Hepatic stellate cell (primary cell): ENCODE data around the gene SH3RF3.

Source experiments
- DNase-seq: peaks from one replicate; pipeline ENCODE4 v3.0.0; 2011; ENCODE audit warnings: low spot score

SH3RF3 gene

DNA sequence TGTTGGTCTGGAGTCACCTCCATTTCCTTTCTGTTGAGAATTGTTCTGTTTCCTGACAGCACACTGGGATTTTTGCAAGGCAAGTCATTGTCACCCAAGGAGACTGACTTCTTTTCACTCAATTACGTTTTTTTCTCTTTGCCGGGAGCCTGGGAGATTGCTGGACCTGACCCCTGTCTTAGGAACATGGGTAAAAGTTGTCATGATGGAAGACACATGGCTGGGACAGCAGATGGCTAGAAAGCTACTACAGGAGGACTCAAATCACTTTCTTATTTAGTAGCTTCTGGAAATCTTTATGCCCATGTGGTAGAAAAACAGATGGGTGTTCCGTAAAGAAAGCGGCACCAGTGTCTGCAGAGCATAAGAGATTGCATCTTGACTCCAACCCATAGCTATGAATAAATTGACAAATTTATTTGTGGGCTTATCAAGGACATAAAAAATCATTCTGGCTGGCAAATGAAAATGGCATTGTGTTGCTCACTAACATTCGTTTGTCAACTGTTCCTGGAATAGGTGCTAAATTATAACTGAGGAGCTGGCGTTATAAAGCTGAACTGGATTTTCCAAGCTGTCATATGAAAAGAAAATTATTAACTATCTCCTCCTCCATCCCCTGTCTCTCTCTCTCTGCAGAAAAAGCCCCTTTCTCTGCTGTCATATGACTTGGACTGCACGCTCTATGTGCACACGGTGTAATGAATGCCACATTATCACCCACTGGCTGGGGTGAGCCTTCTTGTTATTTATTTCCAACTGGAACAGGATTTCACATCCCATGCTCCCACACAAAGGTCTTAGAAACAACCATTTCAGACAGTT, 159.8 kb downstream of the SH3RF3 start:
- no peak for DNase-seq

DNA sequence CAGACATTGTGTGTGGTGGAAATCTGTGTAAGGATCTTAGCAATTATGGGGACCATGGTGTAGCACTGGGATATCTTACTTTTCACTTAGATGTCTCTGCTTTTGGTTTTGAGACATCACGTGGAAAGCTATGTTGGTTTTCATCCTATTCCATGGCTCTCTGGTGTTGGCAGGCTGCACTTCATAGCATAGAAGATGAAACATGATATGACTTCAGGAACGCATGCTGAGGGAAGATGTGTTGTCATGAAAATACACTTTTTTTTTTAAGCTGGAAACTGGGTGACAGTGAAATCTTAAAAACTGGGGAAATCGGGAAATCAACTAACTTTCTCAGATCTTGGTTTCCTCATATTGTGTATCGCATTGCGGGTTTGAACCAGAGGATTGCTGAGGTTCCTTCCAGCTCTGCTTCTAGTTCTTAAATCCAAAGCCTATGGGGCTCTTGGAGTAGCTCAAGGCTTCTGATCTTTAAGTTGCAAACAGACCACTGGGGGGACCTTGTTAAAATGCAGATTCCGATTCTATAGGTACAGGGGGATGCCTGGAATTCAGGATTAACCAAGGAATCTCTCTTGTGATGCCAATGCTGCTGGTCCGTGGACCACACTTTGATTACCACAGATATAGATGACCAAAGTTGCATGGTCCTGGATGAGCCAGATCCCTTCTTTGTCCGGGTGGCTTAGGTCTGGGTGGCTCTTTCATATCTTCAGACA, 160.7 kb downstream of the SH3RF3 start:
- DNase-seq: no peak

DNA sequence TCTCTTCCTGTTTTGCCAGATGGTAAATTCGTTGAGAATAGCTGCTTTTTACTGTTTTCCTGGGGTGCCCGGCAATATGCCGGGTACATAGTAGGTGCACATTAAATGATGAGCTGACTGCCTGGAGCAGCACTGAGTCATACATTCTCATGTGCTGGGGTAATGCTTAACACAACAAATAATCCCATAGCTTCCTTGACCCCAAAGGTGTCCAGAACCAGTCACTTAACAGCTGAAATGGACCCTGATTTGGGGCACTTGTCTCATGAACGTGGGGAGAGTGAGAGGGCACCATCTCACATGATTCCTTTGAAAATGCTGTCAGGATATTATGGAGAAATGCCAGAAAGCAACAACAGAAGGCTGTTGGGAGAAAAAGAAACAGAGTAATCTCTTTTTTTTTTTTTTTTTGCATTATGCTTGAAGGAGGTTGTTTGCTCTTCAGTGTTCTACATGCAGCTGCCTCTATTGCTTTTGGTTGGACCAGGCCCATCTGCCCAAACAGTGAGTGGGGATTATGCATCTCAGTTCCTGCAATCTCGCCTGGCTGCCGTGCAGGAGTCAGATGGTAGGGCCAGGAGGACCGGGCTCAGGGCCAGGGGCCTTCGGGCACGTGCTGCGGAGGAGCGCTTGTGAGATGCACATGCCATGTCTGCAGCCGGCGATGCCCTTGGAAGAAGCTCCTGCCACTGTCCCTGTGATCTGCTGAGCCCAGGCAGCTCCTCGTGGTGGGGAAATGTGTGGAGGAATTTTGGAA, 162.1 kb downstream of the SH3RF3 start:
- DNase-seq: peak; percentile 67

DNA sequence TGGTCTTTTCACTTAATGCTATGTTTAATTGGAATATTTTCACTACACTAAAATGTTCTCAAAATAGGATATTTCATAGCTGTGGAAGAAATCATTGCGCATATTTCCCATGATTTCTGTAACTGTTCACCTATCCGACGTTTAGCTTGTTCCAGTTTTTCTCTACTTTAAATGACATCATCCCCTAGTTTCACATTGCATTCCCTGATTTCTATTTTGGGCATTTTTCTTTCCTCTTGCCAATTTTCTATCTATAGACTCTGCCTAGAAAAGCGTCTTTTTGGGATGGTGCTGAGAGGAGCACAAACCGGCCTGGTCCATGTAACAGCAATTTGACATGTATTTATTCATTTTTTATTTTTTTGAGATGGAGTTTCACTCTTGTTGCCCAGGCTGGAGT, 163.4 kb downstream of the SH3RF3 start:
- no peak for DNase-seq

DNA sequence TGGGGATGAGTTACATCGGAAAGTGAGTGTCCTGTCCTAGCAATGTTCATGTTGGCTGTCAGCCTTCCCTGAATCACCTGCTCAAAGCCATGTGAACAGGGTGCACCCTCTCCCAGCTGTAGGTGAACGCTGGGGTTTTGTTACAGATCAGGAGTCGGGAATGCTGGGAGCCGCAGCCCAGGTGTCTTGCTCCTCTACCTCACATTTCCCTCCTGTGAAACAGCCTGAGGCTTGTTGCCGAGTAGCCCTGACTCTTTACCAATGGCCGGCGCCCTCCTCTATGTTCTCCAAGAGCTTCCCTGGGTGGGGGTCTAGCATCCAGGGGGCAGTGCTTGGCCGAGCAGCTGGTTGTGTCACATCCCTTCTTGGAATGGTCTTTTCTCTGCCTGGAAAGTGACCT, 164.7 kb downstream of the SH3RF3 start:
- no peak for DNase-seq

DNA sequence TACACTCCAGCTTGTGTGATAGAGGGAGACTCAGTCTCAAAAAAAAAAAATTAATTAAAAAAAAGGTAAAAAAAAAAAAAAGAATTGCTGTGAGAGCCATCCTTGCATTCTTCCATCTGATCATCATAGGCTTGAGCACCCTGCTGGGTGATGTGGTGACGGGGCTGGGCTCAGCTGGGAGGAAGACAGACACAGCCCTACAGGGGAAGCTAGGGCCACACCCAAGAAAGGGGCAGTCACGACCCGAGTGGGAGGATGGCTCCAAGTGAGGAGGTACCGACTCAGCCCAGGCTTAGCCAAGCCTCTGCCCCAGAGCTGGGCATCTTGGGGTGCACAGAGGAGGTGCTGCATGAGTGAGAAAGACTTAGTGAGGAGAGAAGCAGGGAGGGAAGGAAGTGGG, 165.5 kb downstream of the SH3RF3 start:
- no peak for DNase-seq

DNA sequence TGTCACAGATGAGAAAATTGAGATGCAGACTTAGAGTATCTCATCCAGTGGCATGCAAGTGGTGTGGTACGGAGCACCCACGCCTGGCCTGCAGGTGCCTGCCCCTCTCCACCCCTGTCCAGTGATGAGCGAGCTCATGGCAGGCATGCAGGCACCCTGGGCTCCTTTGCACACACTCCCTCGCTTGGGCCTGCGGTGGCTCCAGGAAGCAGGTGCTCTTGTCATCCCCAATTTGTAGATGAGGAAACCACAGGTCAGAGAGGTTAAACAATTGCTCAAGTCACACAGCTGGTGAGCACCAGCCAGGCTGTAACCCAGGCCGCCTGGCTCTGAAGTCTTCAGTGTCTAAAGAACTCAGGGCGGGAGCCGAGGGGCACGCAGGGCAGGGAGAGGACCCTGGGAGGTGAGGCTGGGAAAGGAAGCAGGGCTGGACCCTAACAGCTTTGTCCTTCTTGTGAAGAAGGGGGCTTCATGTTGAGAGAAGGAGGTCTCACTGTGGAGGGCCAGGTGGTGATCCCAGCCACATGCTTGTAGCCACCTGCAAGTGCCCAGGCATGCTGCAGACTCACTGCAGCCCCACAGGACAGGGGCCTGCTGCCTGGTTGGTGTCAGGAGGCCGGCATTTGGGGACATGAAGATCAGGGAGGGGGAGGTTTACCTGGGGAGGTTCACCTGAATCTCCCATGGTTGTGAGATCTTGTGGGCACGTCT, 166.2 kb downstream of the SH3RF3 start:
- DNase-seq: no peak

DNA sequence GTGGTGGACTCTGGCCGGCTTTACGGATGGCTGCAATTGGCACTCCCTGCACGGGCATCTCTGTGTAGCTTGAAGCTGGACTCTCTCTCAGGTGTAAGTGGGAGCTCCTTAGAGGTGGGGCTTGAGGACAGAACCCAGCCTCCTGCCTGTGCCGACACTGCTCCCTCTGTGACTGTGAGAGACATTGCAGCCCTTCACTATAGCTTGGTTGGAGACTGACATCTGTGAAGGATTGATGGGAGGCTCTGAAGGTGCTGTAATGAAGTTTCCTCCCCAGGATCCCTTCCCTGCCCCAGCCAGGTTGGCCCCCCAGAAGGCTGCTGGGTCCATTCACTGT, 166.7 kb downstream of the SH3RF3 start:
- no peak for DNase-seq

DNA sequence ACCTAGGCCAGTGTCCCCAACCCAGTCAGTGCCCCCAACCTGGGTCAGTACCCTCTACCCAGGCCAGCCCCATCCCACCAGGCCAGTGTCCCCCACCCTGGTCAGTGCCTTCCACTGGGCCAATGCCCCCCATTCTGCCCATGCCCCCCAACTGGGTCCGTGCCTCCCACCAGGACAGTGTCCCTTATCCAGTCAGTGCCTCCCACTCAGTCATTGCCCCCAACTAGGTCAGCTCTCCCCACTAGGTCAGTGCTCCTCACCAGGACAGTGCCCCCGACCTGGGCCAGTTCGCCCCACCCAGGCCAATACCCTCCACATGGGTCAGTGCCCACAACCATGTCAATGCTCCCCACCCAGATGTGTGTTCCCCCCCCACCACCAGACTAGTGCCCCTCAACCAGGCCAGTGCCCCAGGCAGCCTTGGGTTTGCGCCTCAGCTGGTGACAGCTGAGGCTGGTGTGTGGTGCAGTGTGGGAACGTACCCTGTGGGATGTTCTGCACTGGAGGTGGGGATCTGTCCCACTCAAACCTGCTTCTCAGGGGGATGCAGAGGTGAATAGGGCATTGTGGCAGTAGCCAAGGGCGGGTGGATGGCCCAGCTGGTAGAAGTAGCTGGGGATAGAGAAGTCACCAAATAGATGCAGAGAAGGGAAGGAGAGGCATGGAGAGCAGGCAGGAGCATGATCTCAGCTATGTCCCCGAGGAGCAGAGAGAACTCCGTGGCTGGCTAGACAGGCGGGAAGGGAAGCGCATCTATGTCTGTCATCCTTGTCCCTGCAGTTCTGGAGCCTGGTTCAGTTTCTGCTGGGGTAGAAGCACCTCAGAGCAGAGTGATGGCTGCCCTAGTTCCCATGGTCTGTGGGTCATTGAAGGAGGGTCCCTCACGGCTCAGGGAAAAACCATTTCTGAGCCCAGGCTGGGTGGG, 168.8 kb downstream of the SH3RF3 start:
- DNase-seq: no peak

DNA sequence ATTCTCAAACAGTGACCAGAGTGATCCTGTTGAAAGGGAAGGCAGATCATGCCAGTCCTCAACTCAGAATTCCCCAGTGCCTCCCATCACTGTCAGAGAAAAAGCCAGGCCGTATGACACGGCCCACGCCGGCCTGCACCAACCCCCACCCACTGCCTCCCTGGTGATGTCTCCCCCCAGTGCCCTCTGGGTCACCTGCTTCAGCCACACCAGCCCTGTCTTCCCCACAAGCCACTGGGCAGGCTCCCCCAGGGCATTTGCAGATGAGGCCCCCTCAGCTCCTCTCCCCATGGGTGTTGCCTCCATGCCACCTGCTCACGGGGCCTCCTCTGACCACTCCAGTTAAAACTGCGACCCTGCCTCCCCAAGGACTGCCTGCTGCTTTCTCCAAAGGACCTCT, 169.8 kb downstream of the SH3RF3 start:
- no peak for DNase-seq

DNA sequence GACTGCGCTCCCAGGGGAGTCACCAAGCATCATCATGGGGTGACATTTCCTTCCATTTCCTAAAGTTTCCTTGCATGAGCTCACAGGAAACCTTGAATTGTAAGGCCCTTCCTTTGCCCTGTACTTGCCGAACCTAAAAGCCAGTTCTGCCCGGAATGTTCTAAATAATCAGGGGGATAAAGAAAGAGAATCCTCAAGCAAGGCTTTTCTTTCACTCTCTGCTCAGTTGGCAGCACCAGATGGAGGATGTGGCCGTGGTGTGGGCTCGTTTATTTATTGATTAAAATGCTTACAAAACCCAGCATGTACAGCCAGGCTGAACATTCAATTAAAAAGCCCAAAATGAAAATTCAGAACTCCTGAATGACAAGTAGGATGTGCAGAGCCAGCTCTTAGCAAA, 170.5 kb downstream of the SH3RF3 start:
- no peak for DNase-seq

DNA sequence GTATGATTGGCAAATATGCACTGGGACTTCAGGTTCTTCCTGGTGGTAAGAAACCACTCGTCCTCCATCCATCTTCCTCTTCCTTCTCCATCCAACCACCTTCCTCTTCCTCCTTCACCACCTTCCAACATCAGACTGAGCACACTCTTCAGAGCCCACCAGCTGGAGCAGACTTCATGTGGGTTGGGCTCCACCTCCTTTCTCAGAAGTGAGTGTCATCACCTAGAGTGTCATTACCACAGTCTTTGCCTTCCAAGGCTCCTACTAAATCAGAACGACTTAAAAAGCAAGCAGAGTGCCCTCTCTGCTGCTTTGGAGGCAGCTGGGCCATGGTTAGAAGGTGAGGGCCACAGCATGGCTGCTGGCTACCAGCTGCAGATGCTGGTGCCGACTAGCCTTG, 171.6 kb downstream of the SH3RF3 start:
- no peak for DNase-seq

DNA sequence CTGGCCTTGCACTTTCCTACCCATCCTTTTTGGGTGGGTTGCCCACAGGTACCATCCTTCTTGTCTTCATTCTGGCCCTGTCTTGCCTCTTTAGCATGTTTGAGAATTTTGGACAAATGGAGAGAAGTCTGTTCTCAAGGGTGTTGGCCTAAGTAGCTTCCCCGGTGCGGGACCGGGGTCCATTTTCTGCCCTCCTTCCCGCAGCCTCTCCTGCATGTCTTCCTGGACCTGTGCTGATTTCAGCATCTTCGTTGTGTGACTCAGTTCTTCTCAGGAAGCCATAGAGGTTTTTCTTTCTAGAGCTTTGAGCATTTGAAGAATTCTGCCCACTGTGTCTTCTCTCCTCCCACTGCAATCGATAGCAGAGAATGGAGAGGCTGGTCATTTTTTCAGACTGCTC, 172.7 kb downstream of the SH3RF3 start:
- DNase-seq: no peak

DNA sequence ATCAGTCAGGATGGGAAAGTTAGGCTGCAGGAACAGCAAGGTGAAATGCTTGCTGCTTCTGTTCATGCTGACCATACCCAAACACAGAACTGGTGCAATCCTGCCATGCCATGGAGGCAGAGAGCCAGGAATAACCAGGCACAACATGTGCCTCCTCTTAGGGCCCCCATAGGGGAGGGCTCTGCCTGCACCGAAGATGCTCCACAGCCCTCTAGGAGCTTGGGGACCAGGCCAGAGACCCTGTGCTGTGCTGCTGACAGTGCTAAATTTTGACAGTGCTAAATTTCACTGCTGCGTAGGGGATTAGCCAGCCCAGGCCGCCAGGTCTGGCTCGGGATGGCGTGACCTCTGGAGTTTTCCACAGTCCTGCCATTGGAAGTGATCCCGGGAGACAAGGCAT, 173.3 kb downstream of the SH3RF3 start:
- no peak for DNase-seq

DNA sequence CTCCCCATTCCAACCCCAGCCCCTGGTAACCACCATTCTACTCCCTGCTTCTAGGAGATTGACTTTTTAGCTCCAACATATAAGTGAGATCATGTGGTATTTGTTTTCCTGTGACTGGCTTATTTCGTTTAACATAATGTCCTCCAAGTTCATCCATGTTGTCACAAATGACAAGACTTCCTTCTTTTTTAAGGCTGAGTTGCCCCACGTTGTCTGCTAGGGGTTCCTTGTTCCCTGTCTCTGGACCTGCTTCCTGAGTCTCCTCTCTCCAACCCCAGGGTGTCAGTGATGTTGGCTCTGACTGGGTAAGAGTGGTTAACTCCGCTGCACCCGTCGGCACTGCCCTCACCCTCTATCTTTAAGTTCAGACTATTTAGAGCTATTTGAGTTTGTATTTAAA, 175.2 kb downstream of the SH3RF3 start:
- no peak for DNase-seq

DNA sequence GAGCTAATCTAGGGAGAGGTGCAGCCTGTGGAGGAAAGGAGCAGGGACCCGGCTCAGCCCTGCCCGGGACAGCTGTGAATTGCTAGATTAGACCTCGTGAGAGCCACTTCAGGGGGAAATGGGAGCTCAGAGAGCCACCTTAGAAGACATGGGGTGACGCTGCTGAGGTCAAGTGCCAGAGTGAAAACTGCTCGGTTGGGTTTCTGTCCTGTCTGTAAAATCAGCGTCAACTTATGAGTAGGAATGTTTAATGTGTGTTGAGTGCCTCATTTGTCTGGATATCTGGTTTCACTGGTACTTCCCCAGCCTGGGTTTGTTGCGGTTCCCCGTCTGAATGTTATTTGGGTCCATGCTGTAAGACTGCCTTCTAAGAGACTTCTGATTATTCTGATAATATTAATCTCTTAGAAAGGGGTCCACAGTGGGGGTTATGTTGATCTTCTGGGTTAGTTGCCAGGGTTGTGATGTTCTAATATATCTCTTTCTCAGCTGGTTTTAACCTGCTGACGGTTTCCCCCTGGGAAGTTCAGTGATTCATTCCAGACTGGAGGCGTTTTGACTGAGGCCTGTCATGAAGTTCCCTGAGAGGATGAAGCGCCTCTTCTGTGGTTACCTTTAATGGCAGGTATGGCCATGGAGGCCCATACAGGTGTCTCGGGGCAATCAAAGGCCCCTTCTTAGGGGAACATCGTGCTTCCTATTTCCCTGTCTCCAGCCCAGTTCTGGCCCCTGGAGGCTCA, 175.9 kb downstream of the SH3RF3 start:
- no peak for DNase-seq

DNA sequence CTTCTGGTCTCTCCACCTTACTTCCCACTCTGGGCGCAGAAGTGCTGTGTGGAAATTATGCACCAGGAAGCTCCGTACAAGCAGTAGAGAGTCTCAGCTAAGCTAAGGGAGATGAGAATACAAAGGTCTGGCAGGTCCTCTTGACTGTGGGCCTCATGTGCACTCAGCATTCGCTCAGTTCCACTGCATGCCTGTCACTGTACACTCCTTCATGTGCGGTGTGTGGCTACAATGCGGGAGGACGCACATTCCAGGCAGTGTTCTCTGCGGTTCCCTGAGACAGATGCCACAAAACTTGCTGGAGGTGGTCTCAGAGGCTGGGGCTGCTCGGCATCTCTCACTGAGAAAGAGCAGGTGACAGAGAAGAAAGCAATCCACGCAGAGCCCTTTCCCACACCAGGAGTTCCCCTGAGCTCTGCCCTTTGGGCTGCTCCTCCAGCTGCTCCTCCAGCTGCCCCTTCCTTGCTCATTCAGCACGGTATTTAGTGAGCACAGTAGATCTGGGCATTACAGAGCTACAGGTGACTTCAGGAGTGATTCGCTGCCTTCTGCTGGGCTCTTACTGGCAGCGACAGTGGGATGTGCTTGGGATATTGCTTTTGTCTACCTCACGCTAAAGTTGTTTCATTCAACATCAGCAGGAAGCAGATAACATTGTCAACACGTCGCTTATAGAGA, 176.6 kb downstream of the SH3RF3 start:
- no peak for DNase-seq

DNA sequence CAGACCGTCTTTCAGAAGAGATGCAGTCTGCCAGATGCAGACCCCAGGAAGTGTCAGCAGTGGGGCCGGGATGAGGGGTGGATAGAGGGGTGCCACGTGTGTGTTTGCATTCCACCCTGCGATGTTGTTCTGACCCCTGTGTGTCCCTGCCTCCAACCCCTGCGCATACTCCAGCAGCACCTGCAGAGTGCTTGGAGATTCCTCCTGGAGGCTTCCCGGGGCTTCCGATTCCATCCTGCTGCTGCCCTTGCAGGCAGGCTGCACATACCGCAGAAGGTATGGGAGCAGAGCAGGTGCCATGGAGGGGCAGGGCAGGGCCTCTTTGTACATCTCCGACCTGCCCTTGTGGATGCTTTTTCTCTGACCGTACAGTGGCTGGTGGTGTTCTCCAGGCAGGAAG, 177.2 kb downstream of the SH3RF3 start:
- no peak for DNase-seq

DNA sequence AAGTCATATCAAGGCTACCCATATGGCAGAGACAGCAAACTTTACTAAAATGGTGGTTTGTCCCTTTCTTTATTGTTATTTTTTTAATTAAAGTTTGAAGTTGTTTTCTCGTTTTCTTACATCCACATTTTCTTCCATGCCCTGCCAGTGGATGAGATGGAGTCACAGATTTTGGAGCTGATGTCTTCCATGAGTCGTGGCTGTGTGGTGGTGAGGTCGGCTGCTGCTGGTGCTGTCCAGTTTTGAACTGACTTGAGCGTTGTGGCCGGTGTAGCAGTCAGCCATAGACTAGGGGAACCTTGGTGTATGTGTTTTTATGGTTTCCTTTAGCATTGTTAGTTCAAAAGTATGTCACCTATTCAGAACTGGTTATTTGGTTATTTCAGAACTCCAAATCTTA, 182.8 kb downstream of the SH3RF3 start:
- no peak for DNase-seq

DNA sequence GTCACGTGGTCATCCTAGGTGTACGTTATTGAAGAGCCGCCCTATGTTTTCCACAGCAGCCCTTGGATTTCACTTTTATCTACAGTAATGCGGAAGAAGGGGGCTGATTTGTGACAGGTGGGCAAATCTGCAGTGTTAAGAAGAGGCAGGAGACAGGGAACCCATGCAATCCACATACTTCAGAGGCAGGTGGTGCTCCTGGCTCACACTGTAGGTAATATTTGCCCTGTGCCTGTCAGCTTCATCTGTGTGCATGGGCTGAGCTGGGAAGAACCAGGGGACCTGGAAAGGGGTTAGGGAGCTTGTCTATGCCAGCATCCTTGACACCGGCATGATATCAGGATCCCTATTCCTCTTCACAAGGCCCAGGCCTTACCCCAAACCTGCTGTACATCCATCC, 183.9 kb downstream of the SH3RF3 start:
- DNase-seq: no peak
